Stimulated activated CD4-positive, alpha-beta T cell treated with anti-CD3 and anti-CD28 coated beads, Interleukin-4, amount 100 ng/mL, for 48 hours (primary cell): ENCODE measurements around the gene EHD3.

Source experiments
- DNase-seq, 2 donors: peaks; one replicate each; pipeline ENCODE4 v3.0.0-alpha.2; 2020; ENCODE audit warnings: low read depth in 2 of 2

The EHD3 gene

GRCh38 chr2:31284107-31284506, 50.2 kb downstream of the EHD3 start:
- no peak for DNase-seq

- no peak for DNase-seq
These were observed 52.3 kb downstream of the EHD3 start for GRCh38 chr2:31286230-31286629.

- no peak for DNase-seq
These were observed 53.1 kb downstream of the EHD3 start for GRCh38 chr2:31286961-31287550.

- no peak for DNase-seq
These were observed 53.7 kb downstream of the EHD3 start for GRCh38 chr2:31287654-31288053.

GRCh38 chr2:31294196-31294595, 60.2 kb downstream of the EHD3 start:
- no peak for DNase-seq

GRCh38 chr2:31296641-31297287, 62.8 kb downstream of the EHD3 start:
- DNase-seq: no peak

- no peak for DNase-seq
These were observed 63.8 kb downstream of the EHD3 start for GRCh38 chr2:31297751-31298150.

GRCh38 chr2:31299547-31299946, 65.6 kb downstream of the EHD3 start:
- DNase-seq: no peak

GRCh38 chr2:31300309-31300708, 66.4 kb downstream of the EHD3 start:
- no peak for DNase-seq

GRCh38 chr2:31302940-31303563, 69.1 kb downstream of the EHD3 start:
- DNase-seq: no peak

- no peak for DNase-seq
These were observed 70.9 kb downstream of the EHD3 start for GRCh38 chr2:31304816-31305215.

GRCh38 chr2:31312898-31313297, 78.9 kb downstream of the EHD3 start:
- no peak for DNase-seq

GRCh38 chr2:31314761-31315160, 80.8 kb downstream of the EHD3 start:
- DNase-seq: no peak

GRCh38 chr2:31317396-31317795, 83.4 kb downstream of the EHD3 start:
- DNase-seq: no peak

GRCh38 chr2:31318361-31319336, 84.7 kb downstream of the EHD3 start:
- peak; percentile 19 to 28 for DNase-seq
